K562 (cell line): ENCODE results near the gene MKNK1. TPM values are rescaled to one million over a fixed set of nuclear protein-coding genes. Genes with fewer than 3 reads are reported as not detected.

ENCODE experiments used
- ATAC-seq: fragments of 200-7000 bp; cut with Tn5 transposase; 3 replicates; pipeline ENCODE4 v1.9.1; 2020; ENCODE audit warnings: moderate library complexity
- BruUV-seq: library from RNA; stranded (reverse); fragments of 400-500 nt; replicated peaks from 2 replicates; lab custom pipeline; 2021; lab: Mats Ljungman, UMichigan
- CTCF ChIA-PET: fragments of 300-600 bp; formaldehyde crosslinking; extraction: SDS; loops from one replicate; lab custom pipeline; 2021; ENCODE audit warnings: low intra/inter-chr PET ratio; lab: Yijun Ruan, JAX
- POLR2A ChIA-PET: fragments of 300-600, 350-650 bp; sonication (Branson Sonifier 250); formaldehyde crosslinking; extraction: SDS; loops from one replicate; lab custom pipeline; 2021; ENCODE audit warnings: antibody characterized with exemption, inconsistent platforms; lab: Yijun Ruan, JAX
- DNase-seq, 4 experiments: peaks; one replicate each; pipeline versions ENCODE4 v3.0.0 to v3.0.0-alpha.2; 2011 to 2018; ENCODE audit warnings: low spot score in 3 of 4, mixed read lengths in 3 of 4; ENCODE audit errors: extremely low read depth in 1 of 4
- FAIRE-seq: peaks from 2 replicates; lab custom pipeline; 2011; peaks lifted over from hg19 to GRCh38; lab: Jason Lieb, UNC
- H2AFZ ChIP-seq: 2 replicates; pipeline ENCODE4 v1.6.0; 2011; ENCODE audit warnings: low read depth, low read length, control low read depth, inconsistent platforms
- H3K27ac ChIP-seq: fragments of 200-600 bp; 3 replicates; pipeline ENCODE4 v1.8.0; 2011; ENCODE audit warnings: low read depth, mild to moderate bottlenecking, control low read depth, inconsistent platforms, low read length, moderate library complexity, mixed read lengths; ENCODE audit errors: extremely low read depth
- H3K27me3 ChIP-seq, 2 experiments: fragments of 300-600 bp in 1 of 2; 2 replicates in 1 of 2; 3 replicates in 1 of 2; pipeline versions ENCODE4 v1.6.0 to v1.8.0; 2011; ENCODE audit warnings: inconsistent platforms in 2 of 2, low read length in 2 of 2, mild to moderate bottlenecking in 1 of 2, mixed read lengths in 1 of 2, moderate library complexity in 1 of 2; ENCODE audit not compliant: control insufficient read depth in 2 of 2, insufficient read depth in 2 of 2
- H3K36me3 ChIP-seq: fragments of 300-600 bp; 3 replicates; pipeline ENCODE4 v1.8.0; 2011; ENCODE audit warnings: mild to moderate bottlenecking, low read length, inconsistent platforms; ENCODE audit not compliant: control insufficient read depth, insufficient read depth
- H3K4me1 ChIP-seq, 2 experiments: fragments of 200-600 bp in 1 of 2; replicated peaks in 1 of 2; 2 replicates in 1 of 2; 3 replicates in 1 of 2; pipeline versions ENCODE4 v1.5.1 to v1.8.0; 2011; ENCODE audit warnings: inconsistent platforms in 2 of 2, low read length in 2 of 2, mild to moderate bottlenecking in 1 of 2, mixed read lengths in 1 of 2, moderate library complexity in 1 of 2; ENCODE audit not compliant: control insufficient read depth in 2 of 2, insufficient read depth in 2 of 2
- H3K4me2 ChIP-seq: 2 replicates; pipeline ENCODE4 v1.6.1; 2011; ENCODE audit warnings: low read length, control low read depth, inconsistent platforms, mixed read lengths; ENCODE audit not compliant: insufficient read depth
- H3K4me3 ChIP-seq: fragments of 200-600 bp; sonication (generic), shearing (Covaris generic); 2 replicates; pipeline ENCODE4 v1.5.1; 2016; ENCODE audit warnings: control low read depth, inconsistent platforms
- H3K79me2 ChIP-seq: fragments of 200-600 bp; 3 replicates; pipeline ENCODE4 v1.8.0; 2011; ENCODE audit warnings: low read length, inconsistent platforms; ENCODE audit not compliant: control insufficient read depth, insufficient read depth
- H3K9ac ChIP-seq, 2 experiments: 2 replicates each; pipeline versions ENCODE4 v1.6.0 to v1.6.1; 2011; ENCODE audit warnings: low read depth in 2 of 2, low read length in 2 of 2, control low read depth in 1 of 2, inconsistent platforms in 1 of 2, mild to moderate bottlenecking in 1 of 2, mixed read lengths in 1 of 2; ENCODE audit not compliant: insufficient read depth in 1 of 2
- H3K9me1 ChIP-seq: one replicate; pipeline ENCODE4 v1.6.0; 2011; ENCODE audit warnings: inconsistent platforms, mild to moderate bottlenecking, low read length, moderate library complexity; ENCODE audit not compliant: control insufficient read depth, insufficient read depth
- H3K9me3 ChIP-seq: replicated peaks from 2 replicates; pipeline ENCODE4 v1.5.1; 2011; ENCODE audit warnings: low read depth, low read length, inconsistent platforms; ENCODE audit not compliant: control insufficient read depth, insufficient read depth
- H4K20me1 ChIP-seq: replicated peaks from 2 replicates; pipeline ENCODE4 v1.6.1; 2011; ENCODE audit warnings: low read length, inconsistent platforms, mixed read lengths; ENCODE audit not compliant: control insufficient read depth, insufficient read depth
- EHMT2 ChIP-seq: fragments of 450-650 bp; IDR thresholded peaks from 2 replicates; pipeline ENCODE4 v1.6.1; 2018; ENCODE audit warnings: antibody characterized with exemption
- HMGN3 ChIP-seq: IDR thresholded peaks from 2 replicates; pipeline ENCODE4 v1.6.1; 2011; ENCODE audit warnings: borderline replicate concordance, low read depth, mild to moderate bottlenecking, mixed read lengths, low read length; ENCODE audit not compliant: insufficient read length; ENCODE audit errors: extremely low read depth
- KDM5B ChIP-seq: fragments of 200-600 bp; sonication (generic); IDR thresholded peaks from 2 replicates; pipeline ENCODE4 v1.6.1; 2012; ENCODE audit warnings: low read depth, mild to moderate bottlenecking, moderate library complexity, low read length, control low read depth, inconsistent platforms; ENCODE audit not compliant: insufficient replicate concordance
- MYC ChIP-seq, 2 experiments: fragments of 250-450 bp in 1 of 2; sonication (Bioruptor Pico) in 1 of 2; IDR thresholded peaks; 2 replicates each; pipeline versions ENCODE4 v1.5.1 to v1.6.1; 2012 to 2021; ENCODE audit warnings: low read depth in 2 of 2, borderline replicate concordance in 1 of 2, improper control_type of control experiment in 1 of 2, low read length in 1 of 2, mild to moderate bottlenecking in 1 of 2, moderate library complexity in 1 of 2
- SNIP1 ChIP-seq: fragments of 450-650 bp; IDR thresholded peaks from 2 replicates; pipeline ENCODE4 v1.7.1; 2017; ENCODE audit warnings: low read depth, mild to moderate bottlenecking
- ZNF507 ChIP-seq: conservative IDR thresholded peaks from 2 replicates; pipeline ENCODE4 v1.6.1; 2017; ENCODE audit warnings: missing genetic modification characterization, missing compliant biosample characterization
- WGBS: fragments of 100-300 bp; shearing (Covaris generic); methylation state at CpG from one replicate; pipeline ENCODE4 v1.1.6; 2016; ENCODE audit warnings: low coverage, mixed read lengths; ENCODE audit not compliant: insufficient coverage; ENCODE audit errors: missing lambda C conversion rate; 5-methylcytosine and 5-hydroxymethylcytosine counted together
- in situ Hi-C: fragments of 300-500 bp; cut with MboI; formaldehyde crosslinking; loops from 4 replicates; pipeline ENCODE4 v1.15.0; 2018; ENCODE audit warnings: inconsistent platforms, mixed read lengths
- intact Hi-C: fragments of 100-400 bp; cut with micrococcal nuclease; formaldehyde crosslinking; loops from 2 replicates; pipeline ENCODE4 v1.14.2; 2022
- polyA plus RNA-seq, 8 experiments: library from polyadenylated mRNA; depleted of rRNA in 4 of 8; stranded (reverse) in 5 of 8; unstranded in 3 of 8; fragments of >200 nt; fragmentation: Nextera tagmentation in 2 of 8; fragmentation: Illumina TruSeq in 1 of 8; extraction: Ambion mirVana in 2 of 8; extraction: Trizol in 1 of 8; gene quantifications; 2 replicates each; pipeline versions ENCODE4 v1.2.1 to v1.2.3, GENCODE V29; 2011 to 2014; ENCODE audit warnings: inconsistent platforms in 1 of 8, missing spikeins in 1 of 8
- total RNA-seq, 7 experiments: library from RNA; depleted of rRNA in 6 of 7; stranded (reverse); fragments of >200 nt in 6 of 7; fragmentation: Illumina TruSeq in 2 of 7; extraction: Trizol in 2 of 7; gene quantifications; 2 replicates each; pipeline versions ENCODE4 v1.2.1 to v1.2.3, GENCODE V29; 2011 to 2021; ENCODE audit warnings: low replicate concordance in 1 of 7
- TF ChIP-seq, protein P1 (sequence below), 3 experiments: IDR thresholded peaks in 2 of 3; conservative IDR thresholded peaks in 1 of 3; 2 replicates each; pipeline ENCODE4 v1.5.1; 2011 to 2012; ENCODE audit warnings: low read length in 3 of 3, mild to moderate bottlenecking in 3 of 3, control low read depth in 2 of 3, improper control_type of control experiment in 1 of 3, inconsistent platforms in 1 of 3, low read depth in 1 of 3, mixed read lengths in 1 of 3, moderate library complexity in 1 of 3; ENCODE audit not compliant: insufficient read depth in 2 of 3
- TF ChIP-seq, protein P2 (sequence below): sonication (generic); formaldehyde crosslinking; IDR thresholded peaks from 2 replicates; pipeline ENCODE4 v1.8.0; 2022; ENCODE audit warnings: missing genetic modification reagents, mild to moderate bottlenecking, moderate library complexity, borderline replicate concordance
- TF ChIP-seq, protein P3 (sequence below), 3 experiments: fragments of 200-800 bp in 1 of 3; sonication (Bioruptor generic) in 1 of 3; sonication (generic) in 1 of 3; formaldehyde crosslinking in 1 of 3; IDR thresholded peaks; 2 replicates each; pipeline versions ENCODE4 v1.6.1 to v1.8.0; 2016 to 2022; ENCODE audit warnings: mild to moderate bottlenecking in 2 of 3, missing compliant biosample characterization in 2 of 3, missing genetic modification characterization in 2 of 3, missing genetic modification reagents in 1 of 3

Gene MKNK1
- total and polyA plus RNA-seq, 9 of the 15 experiments (the other 6 are each of a cell fraction or from before 2014, with no cell fraction given), result 27.7 to 51.3 (median 43.7) TPM

DNA sequence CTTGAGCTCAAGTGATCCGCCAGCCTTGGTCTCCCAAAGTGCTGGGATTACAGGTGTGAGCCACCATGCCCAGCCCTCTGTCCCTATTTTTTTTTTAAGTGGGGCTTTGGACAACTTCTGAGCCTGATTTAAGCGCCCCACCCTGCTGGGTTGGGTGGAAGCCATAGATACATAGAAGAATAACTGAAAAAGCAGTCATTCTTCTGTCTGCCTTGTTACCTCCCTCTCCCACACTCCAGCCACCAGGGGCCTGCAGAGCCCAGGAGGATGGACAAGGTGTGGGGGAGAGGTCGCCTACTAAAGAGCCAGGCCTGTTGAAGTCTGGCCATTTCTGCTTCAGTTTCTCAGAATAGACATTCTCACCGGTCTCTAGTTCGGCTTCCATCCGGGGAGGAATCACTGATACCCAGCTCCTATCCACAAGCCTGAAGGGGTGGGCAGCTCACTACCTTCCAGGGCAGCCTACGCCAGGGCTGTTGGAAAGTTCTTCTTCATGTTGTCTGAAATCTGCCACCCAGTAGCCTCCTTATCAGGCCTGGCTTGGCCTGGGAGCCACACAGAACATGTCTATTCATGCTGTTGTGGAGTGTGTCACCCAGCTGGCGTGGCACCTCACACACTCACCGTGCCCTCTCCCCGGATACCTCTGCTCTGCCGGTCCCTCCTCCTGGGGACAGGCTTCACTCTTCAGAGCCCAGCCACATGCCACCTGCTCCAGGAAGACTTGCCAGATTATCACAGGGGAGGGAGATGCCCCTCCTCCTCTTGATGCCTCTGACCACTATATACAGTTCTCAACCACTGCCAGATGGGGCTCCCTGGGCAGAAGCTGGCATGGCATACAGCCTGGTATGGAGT, 80.3 kb downstream of the MKNK1 start:
- H3K27ac ChIP-seq, result peak overlapping the region; percentile 85
- no peak for FAIRE-seq
- TF ChIP-seq, protein P1, sequence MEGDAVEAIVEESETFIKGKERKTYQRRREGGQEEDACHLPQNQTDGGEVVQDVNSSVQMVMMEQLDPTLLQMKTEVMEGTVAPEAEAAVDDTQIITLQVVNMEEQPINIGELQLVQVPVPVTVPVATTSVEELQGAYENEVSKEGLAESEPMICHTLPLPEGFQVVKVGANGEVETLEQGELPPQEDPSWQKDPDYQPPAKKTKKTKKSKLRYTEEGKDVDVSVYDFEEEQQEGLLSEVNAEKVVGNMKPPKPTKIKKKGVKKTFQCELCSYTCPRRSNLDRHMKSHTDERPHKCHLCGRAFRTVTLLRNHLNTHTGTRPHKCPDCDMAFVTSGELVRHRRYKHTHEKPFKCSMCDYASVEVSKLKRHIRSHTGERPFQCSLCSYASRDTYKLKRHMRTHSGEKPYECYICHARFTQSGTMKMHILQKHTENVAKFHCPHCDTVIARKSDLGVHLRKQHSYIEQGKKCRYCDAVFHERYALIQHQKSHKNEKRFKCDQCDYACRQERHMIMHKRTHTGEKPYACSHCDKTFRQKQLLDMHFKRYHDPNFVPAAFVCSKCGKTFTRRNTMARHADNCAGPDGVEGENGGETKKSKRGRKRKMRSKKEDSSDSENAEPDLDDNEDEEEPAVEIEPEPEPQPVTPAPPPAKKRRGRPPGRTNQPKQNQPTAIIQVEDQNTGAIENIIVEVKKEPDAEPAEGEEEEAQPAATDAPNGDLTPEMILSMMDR (IDR thresholded peaks at IDR 0.05 in 2 of 3, conservative IDR thresholded peaks at IDR 0.05 in 1 of 3; ENCODE audit: insufficient read depth in 2 of 3, low read depth in 1 of 3, low read length in 3 of 3), result peak in 2 of 3 experiments; percentile 25 to 30; a peak in 2 of 6 replicates
- TF ChIP-seq ZNF507 (tag), result no peak
- TF ChIP-seq, protein P2, sequence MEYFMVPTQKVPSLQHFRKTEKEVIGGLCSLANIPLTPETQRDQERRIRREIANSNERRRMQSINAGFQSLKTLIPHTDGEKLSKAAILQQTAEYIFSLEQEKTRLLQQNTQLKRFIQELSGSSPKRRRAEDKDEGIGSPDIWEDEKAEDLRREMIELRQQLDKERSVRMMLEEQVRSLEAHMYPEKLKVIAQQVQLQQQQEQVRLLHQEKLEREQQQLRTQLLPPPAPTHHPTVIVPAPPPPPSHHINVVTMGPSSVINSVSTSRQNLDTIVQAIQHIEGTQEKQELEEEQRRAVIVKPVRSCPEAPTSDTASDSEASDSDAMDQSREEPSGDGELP (CRISPR knock-in tag), result peak; percentile 14; the same call in 1 of the 2 replicates
- TF ChIP-seq, protein P3, sequence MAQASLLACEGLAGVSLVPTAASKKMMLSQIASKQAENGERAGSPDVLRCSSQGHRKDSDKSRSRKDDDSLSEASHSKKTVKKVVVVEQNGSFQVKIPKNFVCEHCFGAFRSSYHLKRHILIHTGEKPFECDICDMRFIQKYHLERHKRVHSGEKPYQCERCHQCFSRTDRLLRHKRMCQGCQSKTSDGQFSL (CRISPR knock-in tag; IDR thresholded peaks at IDR 0.05), result peak; percentile 51; the same call in 1 of the 2 replicates
- TF ChIP-seq, protein P3 (tag; IDR thresholded peaks at IDR 0.05), result no peak
- TF ChIP-seq EHMT2, result no peak
- TF ChIP-seq HMGN3, result no peak
- TF ChIP-seq MYC (IDR thresholded peaks at IDR 0.05; ENCODE audit: low read depth, low read length), result peak; percentile 12; the same call in 1 of the 2 replicates
- no peak for TF ChIP-seq MYC (CRISPR knock-in tag; IDR thresholded peaks at IDR 0.05; ENCODE audit: borderline replicate concordance, low read depth)
- TF ChIP-seq KDM5B, result peak; percentile 52
- no peak for TF ChIP-seq SNIP1

More for the DNA sequence above, 80.3 kb downstream of the MKNK1 start:
- H3K4me2 ChIP-seq, result peak overlapping the region; percentile 72; the same call in 1 of the 2 replicates
- H3K27me3 ChIP-seq, result no peaks in the 10 kb centered on the region
- H4K20me1 ChIP-seq, result no peaks in the 10 kb centered on the region
- H3K9me1 ChIP-seq, result peaks cover 4% of the 10 kb centered on the region
- BruUV-seq, result no TSS peak
- DNase-seq (peak in 2 of 4 experiments; percentile 65 to 75), ATAC-seq (peak; percentile 18)
- H3K36me3 ChIP-seq, result no peaks in the 10 kb centered on the region
- peaks cover 83 to 86% of the 10 kb centered on the region in 2 experiments for H3K4me1 ChIP-seq
- in situ Hi-C loops (no loop called here), intact Hi-C loops (loop anchor here (2.0 kb wide), 2 partner anchors 17 to 183 kb away; partner anchors contain the start of gene NSUN4)
- ChIA-PET POLR2A (interaction anchor here (0.5 to 3.0 kb wide), 8 partner anchors 11 to 1793 kb away, joined by 3 to 22 read pairs (median 5); partner anchors contain the start of gene RNU5D-1), CTCF (no interaction called here)
- no peak overlapping the region for H3K4me3 ChIP-seq
- H2AFZ ChIP-seq, result peak overlapping the region; percentile 34; the same call in 1 of the 2 replicates
- no peaks in the 10 kb centered on the region for H3K79me2 ChIP-seq
- H3K9ac ChIP-seq, result peak overlapping the region; percentile 67 to 69; a peak in 1 of 4 replicates
- 38% methylated on average over 11 of the region's 11 CpGs for WGBS
- no peaks in the 10 kb centered on the region for H3K9me3 ChIP-seq
